HG03280 (cell line): Measurements from ENCODE around the gene BPIFB6.
"Not testable (repeated sequence)": the region's sequence is repeated elsewhere in the genome, so short reads cannot be mapped to it uniquely, and the experiment has no call there.

ENCODE experiments used
- ATAC-seq: cut with Tn5 transposase; IDR thresholded peaks from one replicate; pipeline ENCODE4 v1.9.1; 2021; ENCODE audit warnings: mild to moderate bottlenecking, moderate library complexity; ENCODE audit not compliant: unreplicated experiment

The BPIFB6 gene

GRCh38 chr20:33027769-33028751, 3.4 kb upstream of the BPIFB6 start:
- ATAC-seq: no peak

GRCh38 chr20:33028875-33029274, 2.6 kb upstream of the BPIFB6 start:
- ATAC-seq: no peak

GRCh38 chr20:33030076-33030475, 1.4 kb upstream of the BPIFB6 start:
- ATAC-seq: no peak

GRCh38 chr20:33030569-33030968, 879 bp upstream of the BPIFB6 start:
- no peak for ATAC-seq

GRCh38 chr20:33032555-33032954, 1.1 kb downstream of the BPIFB6 start:
- ATAC-seq: no peak

GRCh38 chr20:33033381-33033780, 1.9 kb downstream of the BPIFB6 start:
- no peak for ATAC-seq

- no peak for ATAC-seq
Measured at GRCh38 chr20:33034115-33034514, 2.7 kb downstream of the BPIFB6 start.

- ATAC-seq: no peak
Measured at GRCh38 chr20:33034901-33035492, 3.5 kb downstream of the BPIFB6 start.

GRCh38 chr20:33037456-33037855, 6.0 kb downstream of the BPIFB6 start:
- ATAC-seq: no peak

- ATAC-seq: no peak
Measured at GRCh38 chr20:33038243-33038642, 6.8 kb downstream of the BPIFB6 start.

GRCh38 chr20:33042430-33042829, 11.0 kb downstream of the BPIFB6 start:
- ATAC-seq: no peak

GRCh38 chr20:33042983-33043730, 11.7 kb downstream of the BPIFB6 start:
- ATAC-seq: no peak

GRCh38 chr20:33043731-33044181, 12.3 kb downstream of the BPIFB6 start:
- no peak for ATAC-seq

- not testable (repeated sequence) for ATAC-seq
Measured at GRCh38 chr20:33045129-33045721, 13.8 kb downstream of the BPIFB6 start.

- no peak for ATAC-seq
Measured at GRCh38 chr20:33046412-33046811, 15.0 kb downstream of the BPIFB6 start.

- ATAC-seq: no peak
Measured at GRCh38 chr20:33051333-33051732, 19.9 kb downstream of the BPIFB6 start.

- ATAC-seq: no peak
Measured at GRCh38 chr20:33053291-33054106, 22.1 kb downstream of the BPIFB6 start, which contains the start of gene BPIFB3. Gene BPIFB3 (plus strand): TSS chr20:33053903. CDS start chr20:33055436, 1,533 bp downstream.

GRCh38 chr20:33054381-33054780, 22.9 kb downstream of the BPIFB6 start:
- ATAC-seq: no peak

GRCh38 chr20:33054791-33055190, 23.3 kb downstream of the BPIFB6 start:
- no peak for ATAC-seq

GRCh38 chr20:33059136-33059535, 27.7 kb downstream of the BPIFB6 start:
- no peak for ATAC-seq
